ENCODE measurements around the gene ZNF775. TPM values are rescaled to one million over a fixed set of nuclear protein-coding genes. Genes with fewer than 3 reads are reported as not detected.

Gene ZNF775
- polyA plus RNA-seq, 1 donor (not counting 4 experiments of a cell fraction or from before 2014, with no cell fraction given) = 1.0 TPM

- H3K9ac ChIP-seq (ENCODE audit: control insufficient read depth, extremely low read depth, insufficient read depth, low read length) = no peak overlapping the region
- no peak overlapping the region for H2AFZ ChIP-seq (ENCODE audit: control insufficient read depth, low read length)
- FAIRE-seq (no peak), DNase-seq (ENCODE audit: low read depth, low spot score) (no peak)
- no peak overlapping the region for H3K4me2 ChIP-seq (ENCODE audit: control insufficient read depth, extremely low read depth, insufficient read depth, low read depth, low read length)
- peaks cover 14% of the 10 kb centered on the region for H3K4me1 ChIP-seq (ENCODE audit: control insufficient read depth, extremely low read depth, insufficient read depth, low read length)
- H3K4me3 ChIP-seq (ENCODE audit: control insufficient read depth in 2 of 3, extremely low read depth in 1 of 3, insufficient read depth in 2 of 3, low read depth in 1 of 3, low read length in 3 of 3) = no peak overlapping the region
- no peak overlapping the region for H3K27ac ChIP-seq (ENCODE audit: control insufficient read depth, insufficient read depth, low read length)
- TF ChIP-seq EZH2 (IDR thresholded peaks at IDR 0.05; ENCODE audit: low read length) = no peak
- TF ChIP-seq CTCF (optimal IDR thresholded peaks at IDR 0.05 in 1 of 3, IDR thresholded peaks at IDR 0.05 in 1 of 3, conservative IDR thresholded peaks at IDR 0.05 in 1 of 3; ENCODE audit: extremely low read depth in 1 of 3, insufficient read depth in 2 of 3, low read length in 3 of 3) = no peak
- dilution Hi-C loops (cut with MboI; ENCODE audit: extremely low pct_ligation_motif_present, low sequenced_read_pairs) = no loop called here
- H3K79me2 ChIP-seq (ENCODE audit: control insufficient read depth, insufficient read depth, low read length) = no peaks in the 10 kb centered on the region
- H3K27me3 ChIP-seq (ENCODE audit: control insufficient read depth, extremely low read depth, insufficient read depth, low read length) = no peaks in the 10 kb centered on the region
- H3K9me1 ChIP-seq (ENCODE audit: control insufficient read depth, extremely low read depth, insufficient read depth, low read length) = no peaks in the 10 kb centered on the region
- H3K36me3 ChIP-seq (ENCODE audit: control insufficient read depth in 2 of 2, extremely low read depth in 1 of 2, insufficient read depth in 2 of 2, low read length in 2 of 2) = no peaks in the 10 kb centered on the region
- no peaks in the 10 kb centered on the region for H3K9me3 ChIP-seq (ENCODE audit: control insufficient read depth, low read depth, low read length)
- H4K20me1 ChIP-seq (ENCODE audit: control insufficient read depth, extremely low read depth, insufficient read depth, low read length) = no peaks in the 10 kb centered on the region
These were observed 17.3 kb downstream of the ZNF775 start for GRCh38 chr7:150396426-150396825.

- FAIRE-seq = no peak
- H3K9me1 ChIP-seq (ENCODE audit: control insufficient read depth, extremely low read depth, insufficient read depth, low read length) = no peaks in the 10 kb centered on the region
- dilution Hi-C loops (cut with MboI; ENCODE audit: extremely low pct_ligation_motif_present, low sequenced_read_pairs) = no loop called here
These were observed 17.7 kb downstream of the ZNF775 start for GRCh38 chr7:150396851-150397260.

More at GRCh38 chr7:150396851-150397260, 17.7 kb downstream of the ZNF775 start:
- Histone ChIP-seq H4K20me1 (ENCODE audit: control insufficient read depth, extremely low read depth, insufficient read depth, low read length) (no peaks in the 10 kb centered on the region), H3K9ac (ENCODE audit: control insufficient read depth, extremely low read depth, insufficient read depth, low read length) (no peak overlapping the region), H3K4me3 (ENCODE audit: control insufficient read depth in 2 of 3, extremely low read depth in 1 of 3, insufficient read depth in 2 of 3, low read depth in 1 of 3, low read length in 3 of 3) (no peak overlapping the region), H3K27me3 (ENCODE audit: control insufficient read depth, extremely low read depth, insufficient read depth, low read length) (no peaks in the 10 kb centered on the region), H3K4me1 (ENCODE audit: control insufficient read depth, extremely low read depth, insufficient read depth, low read length) (peaks cover 14% of the 10 kb centered on the region), H3K36me3 (ENCODE audit: control insufficient read depth in 2 of 2, extremely low read depth in 1 of 2, insufficient read depth in 2 of 2, low read length in 2 of 2) (no peaks in the 10 kb centered on the region), H3K9me3 (ENCODE audit: control insufficient read depth, low read depth, low read length) (no peaks in the 10 kb centered on the region), H2AFZ (ENCODE audit: control insufficient read depth, low read length) (no peak overlapping the region), H3K27ac (ENCODE audit: control insufficient read depth, insufficient read depth, low read length) (no peak overlapping the region), H3K79me2 (ENCODE audit: control insufficient read depth, insufficient read depth, low read length) (no peaks in the 10 kb centered on the region), H3K4me2 (ENCODE audit: control insufficient read depth, extremely low read depth, insufficient read depth, low read depth, low read length) (no peak overlapping the region)
- no peak for TF ChIP-seq CTCF (optimal IDR thresholded peaks at IDR 0.05 in 1 of 3, IDR thresholded peaks at IDR 0.05 in 1 of 3, conservative IDR thresholded peaks at IDR 0.05 in 1 of 3; ENCODE audit: extremely low read depth in 1 of 3, insufficient read depth in 2 of 3, low read length in 3 of 3)
- no peak for TF ChIP-seq EZH2 (IDR thresholded peaks at IDR 0.05; ENCODE audit: low read length)
- DNase-seq (ENCODE audit: low read depth, low spot score) = no peak

Measured in keratinocyte (primary cell).